Measurements from ENCODE around the gene DLX1.
A peak's percentile ranks its signal among the peaks of the same experiment; 100 is the strongest.

Gene DLX1

GRCh38 chr2:172096626-172097547, 11.6 kb downstream of the DLX1 start:
- TF ChIP-seq CTCF (IDR thresholded peaks at IDR 0.05), result no peak
- H3K4me3 ChIP-seq, result peak overlapping the region; percentile 70
- DNase-seq (ENCODE audit: low spot score), result no peak
- H3K27ac ChIP-seq, result peak overlapping the region in 1 of 2 donors; percentile 44

- no peak for TF ChIP-seq CTCF (IDR thresholded peaks at IDR 0.05)
- Histone ChIP-seq H3K4me3 (no peak overlapping the region), H3K27ac (no peak overlapping the region)
- peak; percentile 59 for DNase-seq (ENCODE audit: low spot score)
Observed at GRCh38 chr2:172097557-172098131, 12.3 kb downstream of the DLX1 start.

GRCh38 chr2:172098287-172098649, 13.0 kb downstream of the DLX1 start:
- peak; percentile 62 for DNase-seq (ENCODE audit: low spot score)
- Histone ChIP-seq H3K27ac (no peak overlapping the region), H3K4me3 (peak overlapping the region; percentile 64)
- no peak for TF ChIP-seq CTCF (IDR thresholded peaks at IDR 0.05)

- H3K4me3 ChIP-seq, result peak overlapping the region; percentile 64
- TF ChIP-seq CTCF (IDR thresholded peaks at IDR 0.05), result no peak
- DNase-seq (ENCODE audit: low spot score), result peak; percentile 74
- peak overlapping the region in 1 of 2 donors; percentile 2 for H3K27ac ChIP-seq
Observed at GRCh38 chr2:172098650-172099471, 13.6 kb downstream of the DLX1 start.

- TF ChIP-seq CTCF (IDR thresholded peaks at IDR 0.05), result no peak
- Histone ChIP-seq H3K4me3 (peak overlapping the region; percentile 64), H3K27ac (no peak overlapping the region)
- no peak for DNase-seq (ENCODE audit: low spot score)
Observed at GRCh38 chr2:172099472-172100079, 14.3 kb downstream of the DLX1 start.

GRCh38 chr2:172100080-172100934, 15.0 kb downstream of the DLX1 start:
- H3K4me3 ChIP-seq, result peak overlapping the region; percentile 19
- DNase-seq (ENCODE audit: low spot score), result no peak
- H3K27ac ChIP-seq, result no peak overlapping the region
- TF ChIP-seq CTCF (IDR thresholded peaks at IDR 0.05), result no peak

Data from coronary artery (tissue), 2 donors.